Measurements from ENCODE around the gene CARNS1.

DNA sequence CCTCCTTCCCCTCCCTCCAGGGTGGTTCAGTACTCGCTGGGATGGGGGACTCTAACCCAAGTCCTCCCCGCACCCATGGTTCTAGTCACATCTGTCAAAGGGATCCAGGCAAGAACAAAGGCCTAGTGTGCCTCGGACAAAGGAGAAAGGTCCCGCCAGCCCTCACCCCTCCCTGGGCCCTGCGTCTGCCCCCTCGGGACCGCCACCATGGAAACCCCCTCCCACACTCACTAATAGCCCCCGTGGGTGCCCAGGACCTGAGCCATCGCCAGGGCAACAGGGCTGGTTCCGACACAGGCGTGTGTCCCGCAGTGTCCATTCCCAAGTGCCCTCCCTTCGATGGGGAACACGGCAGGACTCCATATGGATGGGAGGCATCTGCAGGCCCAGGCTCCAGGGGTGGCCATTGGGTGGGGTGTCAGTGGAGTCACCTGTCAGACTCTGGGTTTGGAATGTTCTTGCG lies 5.1 kb upstream of the CARNS1 start:
- TF ChIP-seq, protein P1, sequence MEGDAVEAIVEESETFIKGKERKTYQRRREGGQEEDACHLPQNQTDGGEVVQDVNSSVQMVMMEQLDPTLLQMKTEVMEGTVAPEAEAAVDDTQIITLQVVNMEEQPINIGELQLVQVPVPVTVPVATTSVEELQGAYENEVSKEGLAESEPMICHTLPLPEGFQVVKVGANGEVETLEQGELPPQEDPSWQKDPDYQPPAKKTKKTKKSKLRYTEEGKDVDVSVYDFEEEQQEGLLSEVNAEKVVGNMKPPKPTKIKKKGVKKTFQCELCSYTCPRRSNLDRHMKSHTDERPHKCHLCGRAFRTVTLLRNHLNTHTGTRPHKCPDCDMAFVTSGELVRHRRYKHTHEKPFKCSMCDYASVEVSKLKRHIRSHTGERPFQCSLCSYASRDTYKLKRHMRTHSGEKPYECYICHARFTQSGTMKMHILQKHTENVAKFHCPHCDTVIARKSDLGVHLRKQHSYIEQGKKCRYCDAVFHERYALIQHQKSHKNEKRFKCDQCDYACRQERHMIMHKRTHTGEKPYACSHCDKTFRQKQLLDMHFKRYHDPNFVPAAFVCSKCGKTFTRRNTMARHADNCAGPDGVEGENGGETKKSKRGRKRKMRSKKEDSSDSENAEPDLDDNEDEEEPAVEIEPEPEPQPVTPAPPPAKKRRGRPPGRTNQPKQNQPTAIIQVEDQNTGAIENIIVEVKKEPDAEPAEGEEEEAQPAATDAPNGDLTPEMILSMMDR (IDR thresholded peaks at IDR 0.05; ENCODE audit: control extremely low read depth in 1 of 3, insufficient read depth in 1 of 3, low read depth in 1 of 3, low read length in 3 of 3): no peak
- TF ChIP-seq NRF1 (IDR thresholded peaks at IDR 0.05; ENCODE audit: low read depth, low read length) (no peak), SRF (IDR thresholded peaks at IDR 0.05; ENCODE audit: low read depth, low read length) (no peak), JUND (IDR thresholded peaks at IDR 0.05; ENCODE audit: low read length) (no peak), POLR2AphosphoS5 (IDR thresholded peaks at IDR 0.05; ENCODE audit: low read depth, low read length) (no peak), NANOG (IDR thresholded peaks at IDR 0.05; ENCODE audit: insufficient read depth, low read depth, low read length, poor library complexity, severe bottlenecking) (no peak), KDM1A (IDR thresholded peaks at IDR 0.05; ENCODE audit: borderline replicate concordance, low read length) (no peak), POU5F1 (IDR thresholded peaks at IDR 0.05; ENCODE audit: low read depth, low read length) (no peak), SIX5 (IDR thresholded peaks at IDR 0.05; ENCODE audit: low read depth, low read length) (no peak), TAF7 (optimal IDR thresholded peaks at IDR 0.05; ENCODE audit: borderline replicate concordance, low read depth, low read length) (no peak)
